Epithelial cell of esophagus (primary cell): ENCODE data around the gene COG5.

Source experiments
- DNase-seq: peaks from one replicate; pipeline ENCODE4 v3.0.0; 2010; ENCODE audit warnings: low read depth
- H3K4me3 ChIP-seq: 2 replicates; pipeline ENCODE4 v1.5.1; 2011; ENCODE audit warnings: mild to moderate bottlenecking, low read length, control low read depth
- TF ChIP-seq, protein P1 (sequence below): IDR thresholded peaks from 2 replicates; pipeline ENCODE4 v1.5.1; 2011; ENCODE audit warnings: low read depth, mild to moderate bottlenecking, low read length, control low read depth, inconsistent platforms; ENCODE audit not compliant: insufficient read depth; ENCODE audit errors: missing control alignments

COG5 gene

DNA sequence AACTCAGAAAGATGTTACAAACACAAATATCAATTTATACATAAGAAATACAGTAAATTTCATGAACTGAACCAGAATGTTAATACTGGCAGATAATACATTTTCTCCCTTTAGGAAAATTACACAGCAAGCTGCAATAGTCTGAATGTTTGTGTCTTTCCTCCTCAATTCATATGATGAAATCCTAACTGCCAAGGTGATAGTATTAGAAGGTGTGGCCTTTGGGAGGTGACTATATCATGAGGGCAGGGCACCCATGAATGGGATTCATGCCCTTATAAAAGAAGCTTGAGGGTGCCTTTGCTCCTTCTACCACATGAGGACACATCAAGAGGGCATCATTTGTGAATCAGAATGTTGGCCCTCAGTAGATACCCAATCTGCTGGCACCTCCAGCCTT is 158.2 kb downstream of the COG5 start:
- TF ChIP-seq, protein P1, sequence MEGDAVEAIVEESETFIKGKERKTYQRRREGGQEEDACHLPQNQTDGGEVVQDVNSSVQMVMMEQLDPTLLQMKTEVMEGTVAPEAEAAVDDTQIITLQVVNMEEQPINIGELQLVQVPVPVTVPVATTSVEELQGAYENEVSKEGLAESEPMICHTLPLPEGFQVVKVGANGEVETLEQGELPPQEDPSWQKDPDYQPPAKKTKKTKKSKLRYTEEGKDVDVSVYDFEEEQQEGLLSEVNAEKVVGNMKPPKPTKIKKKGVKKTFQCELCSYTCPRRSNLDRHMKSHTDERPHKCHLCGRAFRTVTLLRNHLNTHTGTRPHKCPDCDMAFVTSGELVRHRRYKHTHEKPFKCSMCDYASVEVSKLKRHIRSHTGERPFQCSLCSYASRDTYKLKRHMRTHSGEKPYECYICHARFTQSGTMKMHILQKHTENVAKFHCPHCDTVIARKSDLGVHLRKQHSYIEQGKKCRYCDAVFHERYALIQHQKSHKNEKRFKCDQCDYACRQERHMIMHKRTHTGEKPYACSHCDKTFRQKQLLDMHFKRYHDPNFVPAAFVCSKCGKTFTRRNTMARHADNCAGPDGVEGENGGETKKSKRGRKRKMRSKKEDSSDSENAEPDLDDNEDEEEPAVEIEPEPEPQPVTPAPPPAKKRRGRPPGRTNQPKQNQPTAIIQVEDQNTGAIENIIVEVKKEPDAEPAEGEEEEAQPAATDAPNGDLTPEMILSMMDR: no peak
- DNase-seq: peak; percentile 74
- H3K4me3 ChIP-seq: no peak overlapping the region

DNA sequence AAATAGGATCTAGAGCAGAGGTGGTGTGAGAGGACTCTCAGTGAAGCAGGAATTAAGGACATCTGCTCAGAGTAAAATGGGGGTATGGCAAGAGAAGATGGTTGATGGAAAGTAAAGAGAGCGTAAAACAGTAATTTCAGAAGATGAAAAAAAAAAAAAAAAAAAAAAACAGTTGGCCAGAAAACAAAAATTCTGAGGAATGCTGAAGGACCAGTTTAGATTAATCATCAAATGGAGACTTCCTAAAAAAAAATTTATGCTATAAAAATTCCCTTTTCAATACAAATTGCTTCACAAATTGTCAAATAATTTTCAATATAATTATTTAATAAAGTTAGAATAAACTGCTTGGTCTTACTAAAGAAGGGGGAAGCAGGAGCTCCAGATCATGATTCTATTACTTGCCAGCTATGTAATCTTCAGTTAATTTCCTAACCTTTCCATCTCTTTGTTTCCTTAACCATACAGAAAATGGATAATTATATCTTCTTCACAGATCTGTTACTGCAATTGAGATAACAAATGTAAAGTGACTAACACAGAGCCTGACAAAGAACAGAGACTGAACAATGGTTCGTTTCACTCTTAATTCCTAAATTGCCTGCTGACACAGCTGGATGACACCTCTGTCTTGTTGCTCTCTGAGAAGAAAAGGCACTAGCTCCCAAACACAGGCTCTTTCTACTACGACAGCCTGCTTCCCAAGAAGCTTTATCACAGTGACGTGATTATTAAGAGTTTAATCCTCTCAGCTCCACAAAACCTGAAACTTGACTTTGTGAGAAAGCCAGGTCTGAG is 158.8 kb downstream of the COG5 start:
- no peak overlapping the region for H3K4me3 ChIP-seq
- peak; percentile 34 for DNase-seq
- TF ChIP-seq, protein P1: no peak

DNA sequence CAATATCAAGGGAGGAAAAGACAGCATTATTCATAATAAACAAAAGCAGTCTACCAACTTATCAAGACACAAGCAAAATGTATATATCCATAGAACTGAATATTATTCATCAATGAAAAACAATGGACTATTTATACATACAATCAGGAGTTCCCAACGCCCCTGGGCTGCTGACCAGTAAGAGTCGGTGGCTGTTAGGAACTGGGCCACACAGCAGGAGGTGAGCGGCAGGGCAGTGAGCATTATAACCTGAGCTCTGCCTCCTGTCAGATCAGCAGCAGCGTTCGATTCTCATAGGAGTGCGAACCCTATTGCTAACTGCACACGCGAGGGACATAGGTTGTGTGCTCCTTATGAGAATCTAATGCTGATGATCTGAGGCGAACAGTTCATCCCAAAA is 165.6 kb downstream of the COG5 start:
- DNase-seq: no peak
- TF ChIP-seq, protein P1: no peak
- H3K4me3 ChIP-seq: no peak overlapping the region

DNA sequence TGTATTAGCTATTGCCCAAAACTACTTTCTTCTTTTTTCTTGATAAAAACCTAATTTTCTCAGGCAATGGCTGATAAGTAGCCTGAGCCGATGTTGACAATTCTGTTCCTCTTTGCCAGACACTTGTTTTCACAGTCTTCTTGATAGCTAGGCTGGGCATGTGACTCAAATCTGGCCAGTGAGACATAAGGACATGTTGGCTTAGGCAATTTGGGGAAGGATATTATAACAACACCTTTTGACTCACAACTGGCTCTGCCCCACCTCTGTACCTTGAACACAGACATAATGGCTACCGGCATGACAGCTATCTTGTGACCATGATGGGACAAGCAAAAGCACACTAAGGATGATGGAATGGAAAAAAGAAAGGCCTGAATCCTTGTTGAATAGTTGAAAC is 166.7 kb downstream of the COG5 start:
- TF ChIP-seq, protein P1: no peak
- peak; percentile 84 for DNase-seq
- no peak overlapping the region for H3K4me3 ChIP-seq

DNA sequence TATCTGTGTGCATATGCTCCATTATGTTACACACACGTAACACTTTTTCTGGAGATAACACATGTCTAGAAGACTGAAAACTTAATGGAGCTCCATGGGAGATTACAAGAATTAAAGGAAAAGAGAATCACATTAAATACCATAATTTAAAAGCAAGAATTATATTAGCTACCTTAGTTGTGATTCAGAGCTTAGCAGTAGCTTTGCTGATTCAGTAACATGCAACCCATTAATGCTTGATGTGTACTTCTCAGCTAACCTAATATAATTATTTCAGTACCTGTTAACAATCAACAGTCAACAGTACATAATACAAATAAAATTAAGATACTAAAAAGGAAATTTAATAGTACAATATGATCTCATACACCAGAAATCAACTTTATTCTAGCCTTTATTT is 167.6 kb downstream of the COG5 start:
- DNase-seq: no peak
- no peak overlapping the region for H3K4me3 ChIP-seq
- TF ChIP-seq, protein P1: no peak

DNA sequence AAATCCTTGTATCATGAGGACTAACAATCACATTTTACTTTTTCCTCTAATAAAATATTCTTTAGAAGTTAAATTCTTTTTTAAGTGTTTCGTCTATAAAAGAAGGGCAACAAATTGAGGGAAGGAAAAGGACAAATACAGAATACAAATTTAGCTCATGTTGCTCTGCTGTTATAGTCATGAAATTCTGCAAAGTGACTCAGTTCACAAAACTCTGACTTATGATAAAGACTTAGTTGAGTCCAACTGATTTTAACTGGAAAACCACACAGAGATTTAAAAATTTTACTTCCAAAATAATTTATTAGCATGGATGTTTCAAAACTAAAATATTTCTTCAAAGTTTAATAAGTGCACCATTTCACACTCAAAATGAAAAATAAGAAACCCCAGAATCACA is 168.9 kb downstream of the COG5 start:
- H3K4me3 ChIP-seq: no peak overlapping the region
- DNase-seq: no peak

More for the DNA sequence above, 168.9 kb downstream of the COG5 start:
- TF ChIP-seq, protein P1: no peak
